ENCODE data around the gene PPFIBP1.

The PPFIBP1 gene

GRCh38 chr12:27513155-27513824 lies 10.7 kb upstream of the PPFIBP1 start:
- DNase-seq (ENCODE audit: low spot score): no peak

- DNase-seq (ENCODE audit: low spot score): no peak
Observed at GRCh38 chr12:27515671-27516070, 8.3 kb upstream of the PPFIBP1 start.

- no peak for DNase-seq (ENCODE audit: low spot score)
Observed at GRCh38 chr12:27516625-27517024, 7.4 kb upstream of the PPFIBP1 start.

- DNase-seq (ENCODE audit: low spot score): no peak
Observed at GRCh38 chr12:27517546-27517945, 6.5 kb upstream of the PPFIBP1 start.

GRCh38 chr12:27517961-27518665 lies 5.9 kb upstream of the PPFIBP1 start:
- no peak for DNase-seq (ENCODE audit: low spot score)

- peak; percentile 64 for DNase-seq (ENCODE audit: low spot score)
Observed at GRCh38 chr12:27521066-27521465, 2.9 kb upstream of the PPFIBP1 start.

GRCh38 chr12:27521981-27522380 lies 2.0 kb upstream of the PPFIBP1 start:
- DNase-seq (ENCODE audit: low spot score): no peak

GRCh38 chr12:27523305-27523641 lies 733 bp upstream of the PPFIBP1 start:
- DNase-seq (ENCODE audit: low spot score): no peak

- DNase-seq (ENCODE audit: low spot score): no peak
Observed at GRCh38 chr12:27524494-27524835, 459 bp downstream of the PPFIBP1 start.

- DNase-seq (ENCODE audit: low spot score): peak; percentile 72
Observed at GRCh38 chr12:27524839-27525753, 1.1 kb downstream of the PPFIBP1 start.

GRCh38 chr12:27527512-27527911 lies 3.5 kb downstream of the PPFIBP1 start:
- no peak for DNase-seq (ENCODE audit: low spot score)

GRCh38 chr12:27528788-27529187 lies 4.8 kb downstream of the PPFIBP1 start:
- no peak for DNase-seq (ENCODE audit: low spot score)

- DNase-seq (ENCODE audit: low spot score): no peak
Observed at GRCh38 chr12:27530157-27530922, 6.3 kb downstream of the PPFIBP1 start.

GRCh38 chr12:27531896-27532295 lies 7.9 kb downstream of the PPFIBP1 start:
- DNase-seq (ENCODE audit: low spot score): no peak

- DNase-seq (ENCODE audit: low spot score): no peak
Observed at GRCh38 chr12:27534060-27534764, 10.2 kb downstream of the PPFIBP1 start.

- no peak for DNase-seq (ENCODE audit: low spot score)
Observed at GRCh38 chr12:27534765-27535161, 10.8 kb downstream of the PPFIBP1 start.

- DNase-seq (ENCODE audit: low spot score): no peak
Observed at GRCh38 chr12:27535318-27535717, 11.3 kb downstream of the PPFIBP1 start.

GRCh38 chr12:27537855-27538675 lies 14.1 kb downstream of the PPFIBP1 start:
- DNase-seq (ENCODE audit: low spot score): no peak

- no peak for DNase-seq (ENCODE audit: low spot score)
Observed at GRCh38 chr12:27539191-27539631, 15.2 kb downstream of the PPFIBP1 start.

GRCh38 chr12:27541031-27541719 lies 17.2 kb downstream of the PPFIBP1 start:
- no peak for DNase-seq (ENCODE audit: low spot score)

Measured in pons (tissue), 1 donor.